Measurements from ENCODE around the gene SLC38A4.
"Not testable (repeated sequence)": the region's sequence is repeated elsewhere in the genome, so short reads cannot be mapped to it uniquely, and the experiment has no call there.

- not testable (repeated sequence) for TF ChIP-seq POLR2A, CTCF (IDR thresholded peaks at IDR 0.05)
Measured at GRCh38 chr12:46854188-46854587, 28.4 kb upstream of the SLC38A4 start.
